Brain microvascular endothelial cell (primary cell): ENCODE data around the gene SRPK1.

ENCODE experiments used
- DNase-seq: peaks from one replicate; pipeline ENCODE4 v3.0.0-alpha.2; 2020
- H3K27ac ChIP-seq: fragments of 250-450 bp; sonication (Bioruptor Pico); 2 replicates; pipeline ENCODE4 v1.5.1; 2020; ENCODE audit warnings: mild to moderate bottlenecking, moderate library complexity
- H3K27me3 ChIP-seq: fragments of 250-450 bp; sonication (Bioruptor Pico); replicated peaks from 2 replicates; pipeline ENCODE4 v1.5.1; 2020; ENCODE audit warnings: mild to moderate bottlenecking
- H3K36me3 ChIP-seq: fragments of 250-450 bp; sonication (Bioruptor Pico); replicated peaks from 2 replicates; pipeline ENCODE4 v1.5.1; 2020; ENCODE audit warnings: mild to moderate bottlenecking
- H3K4me3 ChIP-seq: 2 replicates; pipeline ENCODE4 v1.5.1; 2011; ENCODE audit warnings: low read depth, mild to moderate bottlenecking, control low read depth, low read length, moderate library complexity
- in situ Hi-C: cut with HindIII; loops from 2 replicates; pipeline ENCODE4 v1.10.0; 2017; ENCODE audit warnings: low sequenced_read_pairs, low pct_ligation_motif_present
- TF ChIP-seq, protein P1 (sequence below): IDR thresholded peaks from 2 replicates; pipeline ENCODE4 v1.5.1; 2011; ENCODE audit warnings: low read depth, mild to moderate bottlenecking, moderate library complexity, low read length, control low read depth, inconsistent platforms; ENCODE audit errors: missing control alignments

SRPK1 gene

DNA sequence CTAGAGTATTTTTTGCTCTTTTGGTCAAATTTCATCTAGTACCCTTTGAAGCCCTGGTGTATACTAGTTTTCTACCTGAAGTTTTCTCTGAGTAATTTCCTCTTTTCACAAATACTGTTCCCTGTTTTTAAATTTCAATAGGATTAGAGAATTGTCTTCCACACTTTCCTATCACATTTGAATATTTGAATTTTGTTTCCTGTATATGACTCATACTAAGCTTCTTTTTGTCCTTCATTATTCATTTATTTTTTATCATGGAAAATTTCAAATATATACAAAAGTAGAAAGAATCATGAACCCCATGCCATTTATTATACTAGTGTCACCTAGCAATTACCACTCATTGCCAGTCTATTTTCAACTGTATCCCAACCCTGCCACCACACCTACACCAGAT is 63.0 kb downstream of the SRPK1 start:
- Histone ChIP-seq H3K4me3 (no peak overlapping the region), H3K27ac (no peak overlapping the region), H3K27me3 (no peaks in the 10 kb centered on the region), H3K36me3 (peaks cover 39% of the 10 kb centered on the region)
- in situ Hi-C loops, result no loop called here
- DNase-seq, result no peak
- TF ChIP-seq, protein P1, sequence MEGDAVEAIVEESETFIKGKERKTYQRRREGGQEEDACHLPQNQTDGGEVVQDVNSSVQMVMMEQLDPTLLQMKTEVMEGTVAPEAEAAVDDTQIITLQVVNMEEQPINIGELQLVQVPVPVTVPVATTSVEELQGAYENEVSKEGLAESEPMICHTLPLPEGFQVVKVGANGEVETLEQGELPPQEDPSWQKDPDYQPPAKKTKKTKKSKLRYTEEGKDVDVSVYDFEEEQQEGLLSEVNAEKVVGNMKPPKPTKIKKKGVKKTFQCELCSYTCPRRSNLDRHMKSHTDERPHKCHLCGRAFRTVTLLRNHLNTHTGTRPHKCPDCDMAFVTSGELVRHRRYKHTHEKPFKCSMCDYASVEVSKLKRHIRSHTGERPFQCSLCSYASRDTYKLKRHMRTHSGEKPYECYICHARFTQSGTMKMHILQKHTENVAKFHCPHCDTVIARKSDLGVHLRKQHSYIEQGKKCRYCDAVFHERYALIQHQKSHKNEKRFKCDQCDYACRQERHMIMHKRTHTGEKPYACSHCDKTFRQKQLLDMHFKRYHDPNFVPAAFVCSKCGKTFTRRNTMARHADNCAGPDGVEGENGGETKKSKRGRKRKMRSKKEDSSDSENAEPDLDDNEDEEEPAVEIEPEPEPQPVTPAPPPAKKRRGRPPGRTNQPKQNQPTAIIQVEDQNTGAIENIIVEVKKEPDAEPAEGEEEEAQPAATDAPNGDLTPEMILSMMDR, result no peak

DNA sequence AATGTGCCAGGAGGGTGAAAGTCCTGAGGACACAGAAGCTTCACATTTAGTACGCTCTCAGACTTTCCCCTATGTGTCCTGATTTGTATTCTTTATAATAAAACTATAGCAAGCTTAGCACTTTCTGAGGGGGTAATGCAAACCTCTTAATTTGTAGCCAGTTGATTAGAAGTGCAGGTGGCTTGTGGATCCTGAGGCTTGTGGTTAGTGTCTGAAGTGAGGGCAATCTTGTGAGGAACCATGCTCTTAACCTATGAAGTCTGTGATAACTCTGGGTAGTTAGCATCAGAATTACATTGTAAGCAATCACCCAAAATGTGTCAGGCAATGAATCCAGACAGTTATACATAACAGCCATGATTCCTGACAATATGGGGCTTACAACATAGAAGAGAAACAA is 64.6 kb downstream of the SRPK1 start:
- no peak overlapping the region for H3K27ac ChIP-seq
- no peak for DNase-seq
- H3K4me3 ChIP-seq, result no peak overlapping the region
- in situ Hi-C loops, result no loop called here
- no peaks in the 10 kb centered on the region for H3K27me3 ChIP-seq
- TF ChIP-seq, protein P1, result no peak
- peaks cover 45% of the 10 kb centered on the region for H3K36me3 ChIP-seq

DNA sequence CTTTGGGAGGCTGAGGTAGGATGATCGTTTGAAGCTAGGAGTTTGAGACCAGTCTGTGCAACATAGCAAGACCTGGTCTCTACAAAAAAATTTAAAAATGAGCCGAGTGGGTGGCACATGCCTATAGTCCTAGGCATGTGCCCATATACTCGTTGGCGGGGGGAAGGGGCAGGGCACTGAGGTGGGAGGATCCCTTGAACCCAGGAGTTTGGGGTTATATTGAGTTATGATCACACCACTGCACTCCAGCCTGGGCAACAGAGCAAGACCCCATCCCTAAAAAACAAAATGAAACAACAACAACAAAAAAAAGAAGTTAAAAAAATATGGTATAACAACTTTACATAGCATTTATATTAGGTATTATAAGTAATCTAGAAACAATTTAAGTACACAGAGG is 67.9 kb downstream of the SRPK1 start:
- TF ChIP-seq, protein P1, result no peak
- Histone ChIP-seq H3K36me3 (peaks cover 47% of the 10 kb centered on the region), H3K4me3 (no peak overlapping the region), H3K27ac (no peak overlapping the region), H3K27me3 (no peaks in the 10 kb centered on the region)
- no peak for DNase-seq
- in situ Hi-C loops, result no loop called here

DNA sequence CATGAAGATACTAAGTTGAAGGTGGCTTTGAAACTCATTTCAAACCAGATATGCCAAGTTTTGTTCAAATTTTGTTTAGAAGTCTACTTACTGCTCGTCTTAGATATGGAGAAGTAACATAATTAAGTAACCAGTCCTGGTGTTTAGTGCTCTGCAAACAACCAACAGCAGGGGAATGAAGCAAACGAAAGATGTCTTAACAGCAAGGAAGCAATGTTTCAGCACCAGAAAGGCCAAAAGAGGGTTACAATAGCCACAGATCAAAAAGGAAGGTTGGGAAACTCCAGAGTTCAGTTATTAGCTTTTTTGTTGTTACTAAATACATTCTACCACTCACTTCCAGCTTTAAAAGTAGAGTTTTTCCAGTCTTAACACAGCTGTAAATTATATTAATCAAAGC is 70.7 kb downstream of the SRPK1 start:
- no peak for DNase-seq
- Histone ChIP-seq H3K36me3 (peaks cover 40% of the 10 kb centered on the region), H3K4me3 (no peak overlapping the region), H3K27ac (no peak overlapping the region), H3K27me3 (no peaks in the 10 kb centered on the region)
- in situ Hi-C loops, result no loop called here
- TF ChIP-seq, protein P1, result no peak

DNA sequence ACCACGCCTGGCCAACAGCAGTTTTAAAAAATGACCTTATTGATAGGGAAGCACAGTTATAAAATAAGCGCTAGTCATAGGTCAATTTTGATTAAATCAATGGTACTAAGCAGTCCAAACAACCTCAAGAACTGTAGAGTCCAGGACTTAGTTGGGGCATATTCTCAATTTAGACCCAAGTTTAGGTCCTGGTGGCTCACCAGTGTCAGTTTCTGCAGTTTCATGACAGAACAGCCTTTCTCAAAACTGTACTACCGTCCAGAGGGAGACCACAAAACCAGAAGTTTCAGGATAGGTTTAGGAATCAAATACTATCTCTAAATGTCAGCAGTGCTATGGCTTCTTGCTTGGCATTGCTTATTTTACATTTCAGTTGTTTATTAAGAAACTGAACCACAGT is 76.6 kb downstream of the SRPK1 start:
- H3K27ac ChIP-seq, result no peak overlapping the region
- TF ChIP-seq, protein P1, result no peak
- no peaks in the 10 kb centered on the region for H3K27me3 ChIP-seq
- H3K4me3 ChIP-seq, result no peak overlapping the region
- in situ Hi-C loops, result no loop called here
- peaks cover 21% of the 10 kb centered on the region for H3K36me3 ChIP-seq
- DNase-seq, result no peak

DNA sequence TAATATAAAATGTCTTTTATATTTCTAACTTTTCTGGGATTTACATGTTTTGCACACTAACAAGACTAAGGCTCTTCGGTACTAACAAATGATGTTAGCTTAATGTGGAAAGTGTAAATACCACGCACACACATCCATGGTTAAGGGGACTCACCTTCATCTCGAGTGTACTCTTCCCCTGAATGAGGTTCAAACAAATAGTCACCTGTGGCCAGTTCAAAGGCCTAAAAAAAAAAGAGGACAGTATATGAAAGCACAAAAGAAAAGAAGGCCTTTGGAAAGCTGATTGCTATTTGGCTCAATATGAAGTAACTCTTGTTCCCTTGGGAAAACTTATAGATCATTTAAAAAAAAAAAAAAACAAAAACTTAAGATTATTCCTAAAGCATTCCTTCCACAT is 78.5 kb downstream of the SRPK1 start:
- in situ Hi-C loops, result no loop called here
- Histone ChIP-seq H3K27me3 (no peaks in the 10 kb centered on the region), H3K36me3 (peaks cover 28% of the 10 kb centered on the region), H3K4me3 (no peak overlapping the region), H3K27ac (no peak overlapping the region)
- DNase-seq, result no peak
- TF ChIP-seq, protein P1, result no peak
